GM13976 (cell line): Measurements from ENCODE around the gene STARD4.

Experiments
- DNase-seq: peaks from one replicate; pipeline ENCODE4 v3.0.0; 2012; ENCODE audit warnings: low spot score
- CTCF ChIP-seq: IDR thresholded peaks from 2 replicates; pipeline ENCODE4 v1.5.1; 2012; ENCODE audit warnings: borderline replicate concordance, mild to moderate bottlenecking; ENCODE audit not compliant: insufficient read depth; ENCODE audit errors: extremely low read depth, missing control alignments, control extremely low read depth
- in situ Hi-C: fragments of 300-500 bp; cut with MboI; formaldehyde crosslinking; loops from one replicate; pipeline ENCODE4 v1.12.0; 2022; ENCODE audit warnings: low sequenced_read_pairs, mixed read lengths, inconsistent platforms; ENCODE audit not compliant: unreplicated experiment

STARD4 gene

DNA sequence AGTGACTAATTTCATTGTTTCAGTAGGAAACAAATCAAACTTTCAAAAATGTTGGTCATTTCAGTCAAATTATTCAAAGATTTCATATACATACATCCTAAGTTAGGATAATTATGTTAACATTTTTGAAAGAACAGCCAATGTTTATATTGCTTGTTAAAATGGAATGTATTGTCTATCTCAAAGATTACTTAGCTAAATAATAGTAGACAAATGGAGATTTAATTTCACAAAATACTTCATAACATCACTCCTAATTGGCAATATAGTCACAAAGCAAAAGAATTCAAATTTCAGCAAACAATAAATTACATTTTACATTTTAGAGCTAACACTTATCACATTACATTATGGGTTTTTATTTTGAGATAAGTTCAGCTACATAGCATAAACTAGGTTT, 25.4 kb downstream of the STARD4 start:
- DNase-seq: no peak
- TF ChIP-seq CTCF: no peak
- in situ Hi-C loops: loop anchor here (25.0 kb wide), 1 partner anchor 725 kb away; no protein-coding TSS in a partner anchor

GRCh38 chr5:111486055-111486454, 26.3 kb downstream of the STARD4 start:
- no peak for DNase-seq
- in situ Hi-C loops: loop anchor here (25.0 kb wide), 1 partner anchor 724 kb away; no protein-coding TSS in a partner anchor
- no peak for TF ChIP-seq CTCF

- DNase-seq: no peak
- in situ Hi-C loops: loop anchor here (25.0 kb wide), 1 partner anchor 718 kb away; no protein-coding TSS in a partner anchor
- TF ChIP-seq CTCF: no peak
Measured at GRCh38 chr5:111480346-111480745, 32.0 kb downstream of the STARD4 start.

GRCh38 chr5:111478898-111479297, 33.4 kb downstream of the STARD4 start:
- in situ Hi-C loops: loop anchor here (25.0 kb wide), 1 partner anchor 717 kb away; no protein-coding TSS in a partner anchor
- DNase-seq: no peak
- TF ChIP-seq CTCF: no peak

- no peak for TF ChIP-seq CTCF
- DNase-seq: no peak
- in situ Hi-C loops: loop anchor here (25.0 kb wide), 1 partner anchor 716 kb away; no protein-coding TSS in a partner anchor
Measured at GRCh38 chr5:111478266-111478665, 34.1 kb downstream of the STARD4 start.

DNA sequence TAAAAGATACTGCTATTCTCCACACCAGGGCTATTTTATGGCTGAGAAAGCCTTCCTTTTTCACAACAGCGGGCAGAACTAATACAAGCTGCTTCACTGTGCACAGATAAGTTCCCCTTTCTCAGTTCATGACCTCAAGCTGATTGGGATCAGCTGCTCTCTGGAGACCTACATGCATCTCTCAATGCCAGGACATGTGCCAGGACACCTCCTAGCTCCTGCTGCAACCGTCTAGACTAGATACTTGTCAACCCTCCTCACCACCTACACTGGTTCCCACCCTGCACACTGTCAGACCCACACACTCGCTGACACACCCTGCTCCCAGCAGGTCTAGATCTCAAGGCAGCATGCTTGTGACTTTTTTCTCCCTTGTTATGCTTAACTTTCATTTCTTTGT, 39.8 kb downstream of the STARD4 start:
- no peak for DNase-seq
- in situ Hi-C loops: loop anchor here (25.0 kb wide), 1 partner anchor 310 kb away; no protein-coding TSS in a partner anchor
- TF ChIP-seq CTCF: no peak

- no peak for TF ChIP-seq CTCF
- DNase-seq: no peak
- in situ Hi-C loops: loop anchor here (25.0 kb wide), 1 partner anchor 310 kb away; no protein-coding TSS in a partner anchor
Measured at GRCh38 chr5:111472096-111472495, 40.2 kb downstream of the STARD4 start.
